Stimulated activated CD4-positive, alpha-beta T cell treated with anti-CD3 and anti-CD28 coated beads, TNF-alpha, amount 100 ng/mL, for 24 hours (primary cell): ENCODE results near the gene HIVEP3.

ENCODE experiments used
- DNase-seq, 3 experiments: peaks; one replicate each; pipeline ENCODE4 v3.0.0-alpha.2; 2020; ENCODE audit warnings: low read depth in 3 of 3

Gene HIVEP3

DNA sequence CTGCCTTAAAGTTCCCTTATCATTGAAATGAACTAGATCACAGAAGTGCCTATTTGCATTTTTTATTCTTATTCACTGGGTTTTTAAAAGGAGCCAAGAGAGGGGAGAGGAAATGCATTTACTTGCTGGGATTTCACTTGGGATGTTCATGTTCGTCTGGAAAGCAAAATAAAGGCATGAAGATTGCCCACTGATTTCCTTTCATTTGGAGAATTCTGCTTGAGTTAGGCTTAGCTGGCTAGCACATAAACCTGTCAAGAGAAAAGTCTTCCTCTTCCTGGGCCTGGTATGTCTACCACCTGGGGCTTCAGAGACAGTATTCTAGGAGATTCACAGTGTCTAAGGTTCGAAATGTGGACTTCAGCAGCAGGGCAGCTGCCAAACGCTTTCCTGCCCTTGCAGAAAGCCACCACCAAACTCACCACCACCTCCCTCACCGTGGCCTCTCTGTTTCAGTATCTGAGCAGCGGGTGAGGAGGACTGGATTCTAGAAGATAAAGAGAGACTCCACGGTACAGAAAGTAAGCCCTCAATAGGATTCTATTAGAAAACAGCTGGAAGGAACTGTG is 44.5 kb downstream of the HIVEP3 start:
- DNase-seq: no peak

GRCh38 chr1:41872074-41872473 is 46.6 kb downstream of the HIVEP3 start:
- no peak for DNase-seq

GRCh38 chr1:41870076-41870562 is 48.6 kb downstream of the HIVEP3 start:
- no peak for DNase-seq

DNA sequence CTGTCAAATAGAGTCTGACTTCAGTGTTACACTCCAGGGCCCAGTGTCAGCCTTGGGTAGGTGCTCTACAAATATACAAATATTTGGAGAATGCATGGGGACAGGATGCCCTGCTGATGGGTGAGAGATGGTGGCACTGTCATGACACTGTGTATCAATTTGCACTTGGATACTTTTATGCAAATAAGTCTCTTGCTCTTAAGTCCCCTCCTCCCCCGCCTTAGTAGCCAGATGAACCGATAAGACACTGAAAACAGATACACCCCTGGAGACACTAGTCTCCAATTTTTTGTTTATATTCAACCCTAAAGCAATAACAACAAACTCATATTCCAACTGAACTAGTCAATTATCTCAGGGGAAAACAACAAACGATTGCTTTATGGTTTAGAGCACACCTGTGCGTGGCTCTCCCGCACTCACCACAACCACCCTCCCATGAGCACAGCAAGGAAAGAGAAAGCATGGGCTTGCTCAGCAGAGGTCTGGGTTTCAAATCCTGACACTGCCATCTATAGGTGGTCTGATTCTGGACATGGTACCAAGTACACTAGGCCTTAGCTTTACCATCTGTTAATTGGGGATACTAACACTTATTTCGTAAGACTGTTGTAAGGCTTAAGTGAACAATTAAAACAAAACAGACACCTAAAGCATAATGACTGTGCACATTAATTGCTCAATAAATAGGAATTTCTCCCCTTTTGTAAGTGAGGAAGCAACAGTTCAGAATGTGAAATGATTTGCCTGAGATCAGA is 50.3 kb downstream of the HIVEP3 start:
- DNase-seq: peak in 1 of 3 experiments; percentile 19

- DNase-seq: no peak
These were observed 52.4 kb downstream of the HIVEP3 start for GRCh38 chr1:41866285-41866684.

DNA sequence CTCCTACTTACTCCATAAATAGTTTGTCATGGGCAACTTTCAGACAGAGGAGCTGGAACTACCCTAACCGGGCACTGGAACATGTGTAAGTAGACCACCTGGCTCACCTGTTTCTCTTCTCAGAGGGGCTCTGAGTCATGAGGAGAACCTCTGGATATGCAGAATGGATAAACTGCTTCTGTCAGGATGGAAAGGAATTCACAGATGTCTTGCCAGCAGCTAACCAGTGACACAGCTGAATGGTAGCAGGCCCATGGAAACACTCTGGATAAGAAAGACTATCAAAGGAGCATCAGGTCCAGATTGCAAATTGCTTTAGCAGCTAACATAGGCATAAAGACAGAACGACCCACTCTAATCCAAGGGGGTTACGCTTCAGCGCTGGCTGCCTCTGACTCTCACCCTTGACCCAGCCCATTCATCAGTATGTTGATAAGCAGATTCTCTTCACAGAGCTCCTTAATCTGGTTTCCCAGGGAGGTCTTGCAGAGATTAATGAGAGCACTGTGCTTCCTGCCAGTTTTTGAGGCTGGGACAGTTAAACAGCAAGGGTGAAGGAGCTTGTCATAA is 54.2 kb downstream of the HIVEP3 start:
- no peak for DNase-seq

DNA sequence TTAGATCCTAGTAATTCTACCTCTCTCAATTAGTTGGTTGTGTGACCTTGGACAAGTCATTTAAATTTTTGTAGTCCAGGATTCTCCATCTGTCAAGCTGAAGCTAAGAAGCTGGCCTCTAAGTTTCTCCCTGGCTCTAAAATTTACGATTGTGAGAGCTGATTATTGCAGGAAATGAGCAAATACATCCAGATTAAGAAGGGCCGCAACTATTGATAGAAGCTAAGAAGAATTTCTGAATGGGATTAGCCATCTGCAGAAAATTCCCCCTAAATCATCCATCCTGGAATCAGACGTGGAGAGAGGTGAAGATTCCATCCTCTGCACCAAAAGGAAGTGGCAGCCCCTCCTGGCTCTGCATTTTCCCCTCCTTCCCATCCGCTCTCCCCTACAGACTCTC is 55.0 kb downstream of the HIVEP3 start:
- DNase-seq: no peak

- peak; percentile 41 to 65 (median 57) for DNase-seq
These were observed 56.1 kb downstream of the HIVEP3 start for GRCh38 chr1:41862384-41863221.

DNA sequence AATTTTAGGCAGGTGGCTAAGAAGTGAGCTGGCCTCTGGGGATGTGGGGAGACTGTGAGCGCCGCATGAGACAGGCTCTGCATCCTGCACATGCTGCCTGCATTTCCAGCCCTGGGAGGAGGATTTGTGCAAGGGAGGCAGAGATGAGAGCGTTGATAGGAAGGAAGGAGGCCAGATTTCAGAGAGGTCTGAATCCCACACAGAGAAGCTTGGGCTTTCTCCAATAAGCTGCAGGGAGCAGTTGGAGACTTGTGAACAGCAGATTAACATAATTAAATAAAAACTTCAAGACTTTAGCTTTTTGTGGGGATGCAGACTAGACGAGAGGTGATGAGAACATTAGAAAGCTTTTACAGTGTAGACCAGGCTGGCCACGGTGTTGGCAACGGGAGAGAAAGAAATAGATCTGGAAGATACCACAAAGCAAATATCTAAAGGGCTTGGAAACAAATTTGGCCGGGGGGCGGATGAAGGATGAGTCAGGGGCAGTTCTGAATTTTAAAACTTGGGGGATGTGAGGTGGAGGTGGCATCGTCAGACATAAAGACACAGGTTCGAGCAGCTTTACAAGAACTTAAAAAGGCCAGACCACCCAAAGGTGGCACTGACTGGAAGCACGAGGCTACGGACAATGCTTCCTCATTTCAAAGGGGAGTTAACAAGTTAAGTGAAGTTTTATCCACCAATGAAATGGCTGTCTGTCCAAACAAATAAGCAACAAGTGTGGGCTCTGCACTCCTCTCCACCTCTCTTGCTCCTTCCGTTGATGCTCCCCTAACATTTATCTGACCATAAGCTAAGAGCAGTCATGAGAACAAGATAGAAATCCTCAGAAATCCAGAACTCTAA is 57.0 kb downstream of the HIVEP3 start:
- no peak for DNase-seq

DNA sequence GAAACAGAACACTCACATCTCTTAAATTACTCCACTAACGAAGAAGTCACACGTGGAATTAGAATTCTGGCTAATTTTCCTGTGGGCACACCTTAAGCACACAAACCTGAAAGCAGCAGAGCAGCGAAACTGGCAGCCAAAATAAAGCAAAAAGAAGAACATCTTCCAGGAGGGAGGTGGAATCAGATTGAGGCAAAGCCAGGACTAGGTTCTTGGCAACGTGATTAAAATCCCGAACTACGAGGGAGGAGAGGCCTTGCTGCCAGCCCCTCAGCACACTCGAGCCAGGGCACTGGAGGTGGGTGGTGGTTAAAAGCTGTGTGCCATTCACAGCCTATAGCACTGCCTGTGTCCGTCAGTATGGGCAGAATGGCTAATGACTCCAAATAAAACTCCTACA is 58.0 kb downstream of the HIVEP3 start:
- no peak for DNase-seq

DNA sequence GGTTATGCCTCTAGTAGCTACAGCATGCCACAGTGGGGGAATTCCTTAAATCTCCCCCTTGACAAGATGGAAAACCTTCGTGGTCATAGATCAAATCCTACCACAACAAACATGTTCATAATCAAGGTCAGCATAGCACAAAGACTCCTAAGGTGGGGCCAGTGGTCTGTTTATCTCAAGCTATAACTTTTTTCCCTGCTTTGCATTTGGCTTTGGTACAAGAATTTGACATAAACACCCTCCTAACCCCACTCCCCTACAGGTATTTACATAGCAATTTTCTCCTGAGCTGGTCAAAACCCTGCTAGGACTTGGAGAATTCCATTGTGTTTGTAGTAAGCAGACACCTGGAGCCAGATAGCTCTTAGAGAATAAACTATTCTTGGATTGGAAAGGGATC is 58.5 kb downstream of the HIVEP3 start:
- no peak for DNase-seq

GRCh38 chr1:41859686-41860085 is 59.0 kb downstream of the HIVEP3 start:
- DNase-seq: no peak

GRCh38 chr1:41856944-41857285 is 61.8 kb downstream of the HIVEP3 start:
- no peak for DNase-seq

DNA sequence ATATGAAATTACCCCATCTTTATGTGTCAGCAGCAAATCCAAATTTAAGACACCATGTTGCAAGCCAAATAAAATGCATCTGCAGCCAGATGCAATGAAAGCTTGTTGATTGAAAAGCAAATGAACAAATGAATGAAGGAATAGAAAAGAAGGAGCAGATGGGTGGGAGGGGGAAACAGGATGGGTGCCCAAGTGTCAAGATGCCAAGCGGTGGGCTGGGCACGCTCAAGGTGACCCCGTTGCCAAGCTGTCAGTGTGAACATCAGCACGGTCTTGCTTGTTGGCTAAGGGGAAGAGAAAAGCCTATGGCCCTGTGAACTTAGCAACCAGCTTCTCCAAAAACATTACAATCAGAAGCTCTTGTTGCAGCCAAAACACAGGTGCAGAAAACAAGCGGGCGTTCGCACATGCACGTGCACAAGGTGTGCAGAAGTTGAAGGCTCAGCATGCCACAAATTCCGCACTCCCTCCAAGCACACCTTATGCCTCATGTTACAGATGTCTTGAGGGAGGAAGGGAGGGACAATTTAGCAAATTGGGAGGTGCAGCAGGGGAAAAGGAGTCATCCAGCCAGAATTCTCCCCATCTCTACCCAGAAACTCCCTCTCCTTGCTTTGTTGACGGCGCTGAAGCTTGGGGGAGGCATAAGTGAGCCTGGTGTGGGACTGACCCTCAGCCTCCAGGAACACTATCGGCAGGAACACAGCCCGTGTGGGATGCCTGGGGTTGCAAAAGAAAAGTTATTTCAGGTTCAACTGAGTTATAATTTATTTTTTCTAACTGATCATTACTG is 62.4 kb downstream of the HIVEP3 start:
- DNase-seq: no peak

DNA sequence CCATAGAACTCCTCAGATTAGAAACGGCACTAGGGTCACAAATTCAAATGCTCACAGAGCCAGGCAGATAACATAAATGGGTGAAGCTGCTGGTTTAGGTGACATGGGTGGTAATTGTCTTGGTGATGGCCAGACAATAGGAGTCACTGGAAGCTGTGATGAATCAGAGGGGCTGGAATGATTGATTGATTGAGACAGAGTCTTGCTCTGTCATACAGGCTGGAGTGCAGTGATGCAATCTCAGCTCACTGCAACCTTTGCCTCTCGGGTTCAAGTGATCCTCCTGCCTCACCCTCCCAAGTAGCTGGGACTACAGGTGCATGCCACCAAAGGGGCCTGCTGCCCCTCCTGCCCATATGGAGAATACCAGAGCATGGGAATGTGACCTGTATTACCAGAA is 63.0 kb downstream of the HIVEP3 start:
- DNase-seq: no peak

- no peak for DNase-seq
These were observed 64.8 kb downstream of the HIVEP3 start for GRCh38 chr1:41853907-41854306.

DNA sequence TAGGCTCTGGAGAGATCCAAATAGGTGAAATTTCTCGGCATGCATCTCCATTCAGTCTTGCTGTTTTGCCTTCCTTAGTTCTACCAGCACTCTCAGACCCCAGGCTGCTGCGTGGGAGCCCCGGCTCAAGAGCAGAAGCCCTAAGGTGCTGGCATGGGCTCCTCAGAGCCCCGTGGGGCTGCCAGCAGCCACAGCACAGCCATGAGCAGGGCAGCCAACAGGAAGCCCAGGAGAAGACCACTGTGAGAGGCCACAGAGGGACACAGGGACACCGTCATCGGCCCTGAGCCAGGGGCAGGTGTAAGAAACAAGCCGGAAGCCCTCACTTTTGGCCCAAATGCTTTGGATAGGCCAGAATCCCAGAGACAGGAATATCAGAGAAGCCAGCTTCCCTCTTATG is 66.6 kb downstream of the HIVEP3 start:
- DNase-seq: no peak

GRCh38 chr1:41851589-41851988 is 67.1 kb downstream of the HIVEP3 start:
- DNase-seq: no peak

- no peak for DNase-seq
These were observed 68.7 kb downstream of the HIVEP3 start for GRCh38 chr1:41850029-41850428.

DNA sequence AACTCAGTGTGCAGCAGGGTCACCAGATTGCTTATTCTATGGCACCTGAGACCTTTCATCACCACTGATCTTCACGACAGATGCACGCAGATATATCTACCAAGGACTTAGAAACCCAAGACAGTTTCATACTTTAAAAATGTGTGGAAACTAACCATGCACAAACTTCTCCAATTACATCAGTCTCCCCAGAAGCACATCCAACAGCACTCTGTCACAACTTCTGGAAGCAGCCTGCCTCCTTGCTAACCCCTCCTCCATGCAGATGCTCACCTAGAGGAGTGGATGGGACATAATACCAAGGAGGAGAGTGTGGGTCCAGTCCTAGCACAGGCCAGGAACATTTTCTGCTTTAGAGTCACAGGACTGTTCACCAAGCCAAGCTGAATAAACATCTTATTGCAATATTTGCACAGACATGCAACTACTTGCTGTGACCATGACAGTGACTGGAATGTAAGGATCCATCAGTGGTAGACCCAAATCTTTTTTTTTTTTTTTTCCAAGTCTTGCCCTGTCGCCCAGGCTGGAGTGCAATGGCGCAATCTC is 69.4 kb downstream of the HIVEP3 start:
- DNase-seq: no peak
